HG03159 (cell line): ENCODE results near the gene SLC39A5.

Experiments
- ATAC-seq: cut with Tn5 transposase; IDR thresholded peaks from one replicate; pipeline ENCODE4 v1.9.1; 2021; ENCODE audit warnings: mild to moderate bottlenecking, moderate library complexity; ENCODE audit not compliant: unreplicated experiment

Gene SLC39A5

DNA sequence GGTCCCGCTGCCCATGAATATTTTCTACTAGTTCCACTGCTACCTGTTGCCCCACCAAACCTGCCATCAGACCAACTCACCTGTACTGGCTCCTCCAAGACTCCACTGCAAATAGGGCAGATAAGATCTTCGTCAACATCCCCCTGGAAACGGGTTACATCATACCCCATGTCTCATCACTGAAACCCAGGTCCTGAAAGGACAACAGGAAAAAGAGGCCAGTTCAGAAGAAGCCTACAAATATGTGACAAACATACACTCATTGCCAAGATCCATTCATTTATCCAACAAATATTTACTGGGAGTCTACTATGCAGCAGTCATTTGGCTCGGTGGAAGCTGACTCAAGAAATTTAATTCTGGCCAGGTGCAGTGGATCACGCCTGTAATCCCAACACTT is 16.0 kb upstream of the SLC39A5 start:
- no peak for ATAC-seq

- no peak for ATAC-seq
These were observed 13.4 kb upstream of the SLC39A5 start for GRCh38 chr12:56216461-56216860.

DNA sequence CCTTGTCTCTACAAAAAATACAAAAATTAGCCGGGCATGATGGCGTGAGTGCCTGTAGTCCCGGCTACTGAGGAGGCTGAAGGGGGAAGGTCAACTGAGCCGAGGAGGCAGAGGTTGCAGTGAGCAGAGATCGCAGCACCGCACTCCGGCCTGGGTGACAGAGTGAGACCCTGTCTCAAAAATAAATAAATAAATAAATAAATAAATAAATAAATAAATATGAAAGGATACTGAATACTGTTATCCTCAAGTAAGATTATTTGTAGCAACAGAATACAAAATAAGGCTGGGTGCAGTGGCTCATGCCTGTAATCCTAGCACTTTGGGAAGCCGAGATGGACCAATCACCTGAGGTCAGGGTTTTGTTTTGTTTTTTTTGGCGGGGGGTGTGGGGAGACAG is 10.0 kb upstream of the SLC39A5 start:
- ATAC-seq: no peak

- ATAC-seq: no peak
These were observed 9.1 kb upstream of the SLC39A5 start for GRCh38 chr12:56220611-56221231.

GRCh38 chr12:56221232-56221756 is 8.6 kb upstream of the SLC39A5 start:
- ATAC-seq: no peak

GRCh38 chr12:56221757-56222530 is 7.9 kb upstream of the SLC39A5 start, which contains the start of gene RNF41:
Gene RNF41 (minus strand): TSS chr12:56221922. CDS start chr12:56214047, 7,875 bp downstream.
- ATAC-seq: peak; percentile 75

DNA sequence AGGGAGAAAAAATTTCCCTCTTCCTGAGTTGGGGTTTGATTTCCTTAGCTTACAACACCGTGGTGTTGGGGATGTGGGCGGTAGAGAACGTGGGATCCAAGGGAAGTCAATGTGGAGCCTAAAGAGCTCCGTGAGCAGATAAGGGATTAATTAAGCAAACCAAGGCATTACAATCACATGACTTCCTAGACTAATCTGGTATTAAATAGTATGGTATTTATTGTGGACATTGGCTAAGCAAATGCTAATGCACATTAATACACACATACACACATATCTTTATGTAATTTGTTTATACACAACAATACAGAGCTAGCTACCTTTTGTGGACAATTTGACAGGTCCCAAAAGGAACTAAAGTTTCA is 7.3 kb upstream of the SLC39A5 start:
- ATAC-seq: no peak

DNA sequence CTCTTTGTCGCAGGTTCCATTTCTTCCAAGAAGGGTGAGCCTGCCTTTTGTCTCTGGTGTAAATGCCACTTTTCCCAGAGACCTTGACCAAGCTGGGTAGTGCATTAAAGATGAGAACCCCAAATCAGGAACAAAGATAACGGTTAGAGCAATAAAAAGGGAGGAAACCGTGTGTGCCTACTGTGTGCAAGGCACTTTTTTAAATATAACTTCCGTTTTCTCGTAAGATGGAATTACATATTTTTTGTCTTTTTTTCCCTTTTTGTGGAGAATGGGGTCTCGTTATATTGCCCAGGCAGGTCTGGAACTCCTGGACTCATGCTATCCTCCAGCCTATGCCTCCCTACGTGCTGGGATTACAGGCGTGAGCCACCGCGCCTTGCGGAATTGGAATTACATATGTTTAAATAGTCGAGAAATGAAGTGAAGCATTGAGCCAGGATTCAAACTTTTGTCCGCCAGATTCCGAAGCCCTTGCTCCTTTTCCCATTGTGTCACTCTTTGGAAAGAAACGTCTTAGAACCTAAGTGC is 6.2 kb upstream of the SLC39A5 start:
- no peak for ATAC-seq

GRCh38 chr12:56224102-56224701 is 5.6 kb upstream of the SLC39A5 start, which contains the start of gene NABP2:
Gene NABP2 (plus strand): TSS chr12:56224342. CDS start chr12:56224857, 515 bp downstream.
- peak; percentile 64 for ATAC-seq

DNA sequence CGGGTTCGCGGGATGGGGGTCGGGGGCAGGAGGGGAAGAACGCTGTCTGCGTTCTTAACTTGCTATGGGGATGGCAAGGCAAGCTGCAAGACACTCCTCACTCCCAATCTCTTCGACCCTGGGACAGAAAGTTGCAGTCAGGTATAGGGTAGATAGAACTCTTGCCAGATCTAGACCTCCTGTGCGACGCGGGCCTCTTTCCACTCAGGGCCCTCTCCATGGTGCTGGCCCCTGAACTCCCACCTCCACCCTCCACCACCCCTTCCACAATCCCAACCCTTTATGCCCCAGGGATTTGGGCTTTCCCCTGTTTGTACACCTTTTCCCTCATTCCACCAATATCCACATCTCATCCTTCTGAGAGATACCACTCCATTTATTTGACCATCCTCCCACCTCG is 4.9 kb upstream of the SLC39A5 start:
- ATAC-seq: no peak

DNA sequence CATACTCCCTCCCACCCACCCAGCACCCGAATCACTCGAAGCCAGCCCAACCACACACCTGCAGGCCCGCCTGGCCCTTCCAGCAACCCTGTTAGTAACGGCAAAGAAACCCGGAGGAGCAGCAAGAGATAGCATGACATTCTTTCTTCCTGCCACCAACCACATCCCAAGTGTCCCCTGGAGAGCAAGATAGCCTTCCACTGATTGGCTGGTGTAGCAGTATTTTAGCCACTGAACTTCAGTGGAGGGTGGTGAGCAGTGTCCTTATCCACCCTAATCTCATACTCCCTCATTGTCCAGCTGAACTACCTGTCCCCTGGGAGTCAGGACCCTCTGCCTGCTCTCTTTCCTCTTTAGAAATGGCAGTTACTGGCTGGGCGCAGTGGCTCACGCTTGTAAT is 769 bp upstream of the SLC39A5 start:
- no peak for ATAC-seq

DNA sequence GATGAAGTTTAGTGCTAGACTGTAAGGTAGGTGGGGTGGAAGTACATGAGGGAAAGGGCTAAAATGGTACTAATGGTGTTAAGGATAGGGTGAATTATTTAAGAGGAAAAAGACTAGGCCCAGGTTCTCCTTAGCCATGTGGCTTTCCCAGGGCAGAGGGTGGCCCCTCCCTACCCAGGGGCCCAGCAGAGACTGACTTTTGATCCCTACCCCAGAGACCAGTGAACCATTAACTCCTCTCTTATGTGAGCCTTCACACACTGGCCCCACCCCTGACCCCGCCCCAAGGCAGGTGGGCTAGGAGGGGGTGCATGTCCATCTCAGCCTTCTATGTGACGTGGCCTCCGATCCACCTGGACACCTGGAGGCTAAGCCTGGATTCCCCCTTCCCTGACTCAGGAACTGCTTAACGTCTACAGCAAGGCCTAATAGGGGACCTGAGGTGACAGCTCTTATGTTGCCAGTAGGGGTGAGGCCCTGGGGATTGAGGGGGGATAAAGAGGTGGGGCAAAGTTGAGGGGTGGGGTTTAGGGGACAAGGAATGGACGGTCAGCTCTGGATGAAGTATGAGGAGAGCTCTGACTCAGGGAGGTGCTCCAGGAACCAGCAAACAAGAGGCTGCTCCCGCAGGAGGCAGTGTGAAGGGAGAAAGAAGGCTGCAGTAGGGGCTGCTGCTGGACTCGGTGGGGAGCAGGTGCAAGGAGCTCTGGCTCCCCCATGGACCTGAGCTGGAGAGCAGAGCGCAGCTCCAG is 757 bp downstream of the SLC39A5 start:
- no peak for ATAC-seq

DNA sequence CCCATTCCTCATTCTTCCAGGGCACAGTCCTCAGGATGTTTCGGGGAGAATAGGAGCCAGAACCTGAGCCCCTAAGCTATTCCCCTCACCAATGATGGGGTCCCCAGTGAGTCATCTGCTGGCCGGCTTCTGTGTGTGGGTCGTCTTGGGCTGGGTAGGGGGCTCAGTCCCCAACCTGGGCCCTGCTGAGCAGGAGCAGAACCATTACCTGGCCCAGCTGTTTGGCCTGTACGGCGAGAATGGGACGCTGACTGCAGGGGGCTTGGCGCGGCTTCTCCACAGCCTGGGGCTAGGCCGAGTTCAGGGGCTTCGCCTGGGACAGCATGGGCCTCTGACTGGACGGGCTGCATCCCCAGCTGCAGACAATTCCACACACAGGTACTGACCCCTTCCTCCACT is 1.3 kb downstream of the SLC39A5 start:
- no peak for ATAC-seq

- no peak for ATAC-seq
These were observed 5.0 kb downstream of the SLC39A5 start for GRCh38 chr12:56234746-56235436.

- no peak for ATAC-seq
These were observed 6.2 kb downstream of the SLC39A5 start for GRCh38 chr12:56236091-56236490.

DNA sequence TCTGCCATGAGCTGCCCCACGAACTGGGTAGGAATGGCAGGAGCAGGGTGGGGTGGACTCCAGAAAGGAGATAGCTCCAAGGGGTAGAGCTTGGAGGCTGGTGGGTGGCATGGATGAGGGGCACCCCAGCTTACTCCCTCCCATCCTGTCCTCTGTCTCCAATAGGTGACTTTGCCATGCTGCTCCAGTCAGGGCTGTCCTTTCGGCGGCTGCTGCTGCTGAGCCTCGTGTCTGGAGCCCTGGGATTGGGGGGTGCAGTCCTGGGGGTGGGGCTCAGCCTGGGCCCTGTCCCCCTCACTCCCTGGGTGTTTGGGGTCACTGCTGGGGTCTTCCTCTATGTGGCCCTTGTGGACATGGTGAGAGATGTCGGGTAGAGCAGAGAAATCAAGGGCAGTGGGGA is 7.1 kb downstream of the SLC39A5 start:
- no peak for ATAC-seq

- no peak for ATAC-seq
These were observed 7.7 kb downstream of the SLC39A5 start for GRCh38 chr12:56237552-56237951.

- no peak for ATAC-seq
These were observed 11.8 kb downstream of the SLC39A5 start for GRCh38 chr12:56241424-56242303.

- no peak for ATAC-seq
These were observed 13.1 kb downstream of the SLC39A5 start for GRCh38 chr12:56242986-56243385.
